Body of pancreas (tissue), 4 donors: ENCODE measurements around the gene TFDP2. TPM values are rescaled to one million over a fixed set of nuclear protein-coding genes. Genes with fewer than 3 reads are reported as not detected.
"Not testable (repeated sequence)": the region's sequence is repeated elsewhere in the genome, so short reads cannot be mapped to it uniquely, and the experiment has no call there.

Experiments used
- ATAC-seq: fragments of 150-250 bp; one replicate; pipeline ENCODE4 v1.9.1; 2016
- DNase-seq, 4 donors: peaks; one replicate each; pipeline ENCODE4 v3.0.0-alpha.2; 2019
- H3K27ac ChIP-seq, 4 donors: fragments of 200-600 bp; sonication (generic); 1 replicate in 3 of 4; 2 replicates in 1 of 4; pipeline versions ENCODE4 v1.5.1 to v1.6.1; 2016 to 2019; ENCODE audit warnings: mild to moderate bottlenecking in 1 of 4, mixed read lengths in 1 of 4, moderate library complexity in 1 of 4
- H3K27me3 ChIP-seq, 2 donors: fragments of 200-600 bp; sonication (generic); one replicate each; pipeline ENCODE4 v1.6.0; 2016; ENCODE audit warnings: mild to moderate bottlenecking in 1 of 2
- H3K36me3 ChIP-seq, 2 donors: fragments of 200-600 bp; sonication (generic); replicated peaks in 1 of 2; 2 replicates each; pipeline ENCODE4 v1.5.1; 2016; ENCODE audit warnings: low read depth in 2 of 2; ENCODE audit not compliant: insufficient read depth in 1 of 2
- H3K4me1 ChIP-seq: fragments of 200-600 bp; sonication (generic); one replicate; pipeline ENCODE4 v1.6.0; 2016
- H3K4me3 ChIP-seq, 2 donors: fragments of 200-600 bp; sonication (generic); 1 replicate in 1 of 2; 2 replicates in 1 of 2; pipeline ENCODE4 v1.5.1; 2016 to 2019
- H3K9me3 ChIP-seq, 3 donors: fragments of 200-600 bp; sonication (generic); 1 replicate in 2 of 3; 2 replicates in 1 of 3; pipeline ENCODE4 v1.5.1; 2016
- CTCF ChIP-seq, 7 experiments: fragments of 450-650 bp in 4 of 7; fragments of 200-600 bp in 3 of 7; sonication (generic) in 3 of 7; IDR thresholded peaks; one replicate each; pipeline ENCODE4 v1.5.1; 2016 to 2019; ENCODE audit warnings: antibody characterized with exemption in 7 of 7
- POLR2A ChIP-seq, 3 donors: fragments of 450-650 bp; IDR thresholded peaks; one replicate each; pipeline ENCODE4 v1.6.1; 2016; ENCODE audit warnings: antibody characterized with exemption in 3 of 3, mild to moderate bottlenecking in 2 of 3
- WGBS, 2 donors: methylation state at CpG; one replicate each; pipeline ENCODE4 v1.1.5; 2017; 5-methylcytosine and 5-hydroxymethylcytosine counted together
- intact Hi-C: fragments of 100-400 bp; cut with DNase I; formaldehyde crosslinking; loops from one replicate; pipeline ENCODE4 v1.15.1; 2023
- total RNA-seq, 2 donors: library from RNA; depleted of rRNA; stranded (reverse); fragments of >200 nt; gene quantifications; one replicate each; pipeline ENCODE4 v1.1.0, GENCODE V29; 2016

TFDP2 gene
- total RNA-seq, 2 donors from 2014 or later = 8.9 to 21.5 TPM

GRCh38 chr3:142077155-142077858 is 72.0 kb downstream of the TFDP2 start:
- no peaks in the 10 kb centered on the region for H3K4me1 ChIP-seq
- H3K9me3 ChIP-seq = no peaks in the 10 kb centered on the region
- TF ChIP-seq CTCF (IDR thresholded peaks at IDR 0.05) (no peak), POLR2A (IDR thresholded peaks at IDR 0.05) (no peak)
- WGBS, 2 donors = 79 to 94% methylated on average over 3 to 4 of the region's 4 CpGs
- no peaks in the 10 kb centered on the region for H3K36me3 ChIP-seq
- no peak overlapping the region for H3K27ac ChIP-seq
- DNase-seq (no peak), ATAC-seq (no peak)
- intact Hi-C loops = no loop called here
- no peak overlapping the region for H3K4me3 ChIP-seq
- H3K27me3 ChIP-seq = no peaks in the 10 kb centered on the region

GRCh38 chr3:142075656-142076055 is 73.7 kb downstream of the TFDP2 start:
- H3K4me3 ChIP-seq, H3K9me3 ChIP-seq, H3K27me3 ChIP-seq, H3K27ac ChIP-seq, H3K4me1 ChIP-seq, DNase-seq, ATAC-seq, intact Hi-C loops, H3K36me3 ChIP-seq: not testable (repeated sequence)
- 95 to 98% methylated on average over 4 of the region's 4 CpGs for WGBS, 2 donors

GRCh38 chr3:142072816-142073215 is 76.5 kb downstream of the TFDP2 start:
- Histone ChIP-seq H3K4me1 (no peaks in the 10 kb centered on the region), H3K27ac (no peak overlapping the region), H3K27me3 (no peaks in the 10 kb centered on the region), H3K36me3 (no peaks in the 10 kb centered on the region), H3K9me3 (no peaks in the 10 kb centered on the region), H3K4me3 (no peak overlapping the region)
- ATAC-seq (no peak), DNase-seq (no peak)
- intact Hi-C loops = no loop called here
- WGBS, 2 donors = 95 to 100% methylated on average over 3 of the region's 3 CpGs
- TF ChIP-seq CTCF (IDR thresholded peaks at IDR 0.05) = no peak
- no peak for TF ChIP-seq POLR2A (IDR thresholded peaks at IDR 0.05)

- no peaks in the 10 kb centered on the region for H3K27me3 ChIP-seq
- ATAC-seq = no peak
- TF ChIP-seq CTCF (IDR thresholded peaks at IDR 0.05) (no peak), POLR2A (IDR thresholded peaks at IDR 0.05) (no peak)
- intact Hi-C loops = no loop called here
- no peak for DNase-seq
- WGBS, 2 donors = 93 to 100% methylated on average over 1 of the region's 1 CpG
- H3K4me1 ChIP-seq = no peaks in the 10 kb centered on the region
- H3K9me3 ChIP-seq = no peaks in the 10 kb centered on the region
- no peaks in the 10 kb centered on the region for H3K36me3 ChIP-seq
- no peak overlapping the region for H3K27ac ChIP-seq
- H3K4me3 ChIP-seq = no peak overlapping the region
Measured at GRCh38 chr3:142065932-142066331, 83.4 kb downstream of the TFDP2 start.

GRCh38 chr3:142065344-142065743 is 84.0 kb downstream of the TFDP2 start:
- TF ChIP-seq POLR2A (IDR thresholded peaks at IDR 0.05) (no peak), CTCF (IDR thresholded peaks at IDR 0.05) (no peak)
- no peak overlapping the region for H3K27ac ChIP-seq

More at GRCh38 chr3:142065344-142065743, 84.0 kb downstream of the TFDP2 start:
- no peaks in the 10 kb centered on the region for H3K27me3 ChIP-seq
- no peaks in the 10 kb centered on the region for H3K9me3 ChIP-seq
- no peak overlapping the region for H3K4me3 ChIP-seq
- WGBS, 2 donors = 97 to 98% methylated on average over 5 to 7 of the region's 7 CpGs
- no peak for ATAC-seq
- no peak for DNase-seq
- H3K4me1 ChIP-seq = no peaks in the 10 kb centered on the region
- H3K36me3 ChIP-seq = no peaks in the 10 kb centered on the region
- intact Hi-C loops = no loop called here
